Mesodermal cell (in vitro differentiated cells): Measurements from ENCODE around the gene LRBA. TPM values are rescaled to one million over a fixed set of nuclear protein-coding genes. Genes with fewer than 3 reads are reported as not detected.
"Not testable (repeated sequence)": the region's sequence is repeated elsewhere in the genome, so short reads cannot be mapped to it uniquely, and the experiment has no call there.

Experiments
- H3K27ac ChIP-seq: 2 replicates; pipeline ENCODE4 v1.7.0; 2013; ENCODE audit warnings: mild to moderate bottlenecking, low read depth, low read length, moderate library complexity; ENCODE audit not compliant: severe bottlenecking
- H3K36me3 ChIP-seq: 2 replicates; pipeline ENCODE4 v1.7.1; 2013; ENCODE audit warnings: mild to moderate bottlenecking, low read length, moderate library complexity; ENCODE audit not compliant: control insufficient read depth, insufficient read depth
- H3K4me1 ChIP-seq: one replicate; pipeline ENCODE4 v1.7.1; 2013; ENCODE audit warnings: mild to moderate bottlenecking, low read length; ENCODE audit not compliant: insufficient read depth, control insufficient read depth, poor library complexity, severe bottlenecking
- H3K4me3 ChIP-seq: 2 replicates; pipeline ENCODE4 v1.7.0; 2013; ENCODE audit warnings: low read length, control low read depth, mild to moderate bottlenecking; ENCODE audit not compliant: insufficient read depth, poor library complexity, severe bottlenecking; ENCODE audit errors: extremely low read depth
- H3K9me3 ChIP-seq: 2 replicates; pipeline ENCODE4 v1.7.1; 2013; ENCODE audit warnings: mild to moderate bottlenecking, low read length, moderate library complexity; ENCODE audit not compliant: control insufficient read depth
- WGBS, 2 experiments: methylation state at CpG; one replicate each; pipeline ENCODE4 v1.1.5; 2013; ENCODE audit warnings: missing lambda C conversion rate in 2 of 2; ENCODE audit not compliant: insufficient coverage in 2 of 2; 5-methylcytosine and 5-hydroxymethylcytosine counted together
- polyA plus RNA-seq, 2 experiments: library from polyadenylated mRNA; stranded (reverse); fragments of 50-300 nt; gene quantifications; one replicate each; pipeline ENCODE4 v1.2.3, GENCODE V29; 2013

The LRBA gene
- polyA plus RNA-seq (2013, experiment 1 of 2): 15.6 TPM
- polyA plus RNA-seq (2013, experiment 2 of 2): 17.5 TPM

- WGBS, 2 experiments: 1 to 3% methylated on average over 14 to 19 of the region's 37 CpGs
- Histone ChIP-seq H3K27ac (peak within 1 kb of the TSS; percentile 76), H3K9me3 (no peaks in the 10 kb centered on the region), H3K4me1 (no peaks in the 10 kb centered on the region), H3K36me3 (no peaks in the 10 kb centered on the region), H3K4me3 (peak within 1 kb of the TSS; percentile 69)
Measured at GRCh38 chr4:151014521-151015458, at the start of gene LRBA. Gene LRBA, minus strand, starts transcription at chr4:151015284. Its CDS starts 642 bp downstream, at chr4:151014642.

- not testable (repeated sequence) for H3K4me1 ChIP-seq, H3K27ac ChIP-seq, H3K4me3 ChIP-seq, H3K36me3 ChIP-seq, H3K9me3 ChIP-seq
- WGBS, 2 experiments: 84% methylated on average over 3 of the region's 3 CpGs
Measured at GRCh38 chr4:151063143-151063542, 48.1 kb upstream of the LRBA start.

GRCh38 chr4:151055539-151055938, 40.5 kb upstream of the LRBA start:
- Histone ChIP-seq H3K27ac (no peak overlapping the region), H3K4me3 (no peak overlapping the region), H3K9me3 (no peaks in the 10 kb centered on the region), H3K4me1 (no peaks in the 10 kb centered on the region), H3K36me3 (no peaks in the 10 kb centered on the region)
- no CpG with 5 or more reads among the region's 1 CpG for WGBS, 2 experiments

- Histone ChIP-seq H3K27ac (no peak overlapping the region), H3K9me3 (no peaks in the 10 kb centered on the region), H3K4me1 (no peaks in the 10 kb centered on the region), H3K4me3 (no peak overlapping the region), H3K36me3 (no peaks in the 10 kb centered on the region)
- WGBS, 2 experiments: 83 to 100% methylated on average over 1 to 2 of the region's 3 CpGs
Measured at GRCh38 chr4:151052785-151053184, 37.7 kb upstream of the LRBA start.

GRCh38 chr4:151049430-151049884, 34.4 kb upstream of the LRBA start:
- 70 to 85% methylated on average over 8 to 12 of the region's 13 CpGs for WGBS, 2 experiments
- Histone ChIP-seq H3K4me3 (no peak overlapping the region), H3K9me3 (no peaks in the 10 kb centered on the region), H3K4me1 (no peaks in the 10 kb centered on the region), H3K27ac (no peak overlapping the region), H3K36me3 (no peaks in the 10 kb centered on the region)

- Histone ChIP-seq H3K27ac (no peak overlapping the region), H3K36me3 (no peaks in the 10 kb centered on the region), H3K4me3 (no peak overlapping the region), H3K4me1 (no peaks in the 10 kb centered on the region), H3K9me3 (no peaks in the 10 kb centered on the region)
- WGBS, 2 experiments: 86 to 92% methylated on average over 11 of the region's 11 CpGs
Measured at GRCh38 chr4:151048913-151049312, 33.8 kb upstream of the LRBA start.

GRCh38 chr4:151046609-151047008, 31.5 kb upstream of the LRBA start:
- Histone ChIP-seq H3K4me3 (no peak overlapping the region), H3K27ac (no peak overlapping the region), H3K9me3 (no peaks in the 10 kb centered on the region), H3K4me1 (no peaks in the 10 kb centered on the region), H3K36me3 (no peaks in the 10 kb centered on the region)
- 81 to 92% methylated on average over 4 of the region's 4 CpGs for WGBS, 2 experiments

- Histone ChIP-seq H3K4me3 (no peak overlapping the region), H3K9me3 (no peaks in the 10 kb centered on the region), H3K4me1 (no peaks in the 10 kb centered on the region), H3K36me3 (no peaks in the 10 kb centered on the region), H3K27ac (no peak overlapping the region)
- 41 to 48% methylated on average over 3 of the region's 3 CpGs for WGBS, 2 experiments
Measured at GRCh38 chr4:151045907-151046306, 30.8 kb upstream of the LRBA start.

GRCh38 chr4:151043803-151044515, 28.9 kb upstream of the LRBA start:
- WGBS, 2 experiments: no CpG with 5 or more reads among the region's 1 CpG
- Histone ChIP-seq H3K9me3 (no peaks in the 10 kb centered on the region), H3K4me1 (no peaks in the 10 kb centered on the region), H3K27ac (no peak overlapping the region), H3K4me3 (no peak overlapping the region), H3K36me3 (no peaks in the 10 kb centered on the region)

- 100% methylated on average over 2 of the region's 2 CpGs for WGBS, 2 experiments
- no peaks in the 10 kb centered on the region for H3K9me3 ChIP-seq
- no peak overlapping the region for H3K27ac ChIP-seq
- H3K4me3 ChIP-seq: no peak overlapping the region
- no peaks in the 10 kb centered on the region for H3K36me3 ChIP-seq
- H3K4me1 ChIP-seq: no peaks in the 10 kb centered on the region
Measured at GRCh38 chr4:151039733-151040132, 24.6 kb upstream of the LRBA start.
